Measurements from ENCODE around the gene PSMD6. TPM values are rescaled to one million over a fixed set of nuclear protein-coding genes. Genes with fewer than 3 reads are reported as not detected.

Gene PSMD6
- total RNA-seq, 1 experiment from 2014 or later, result 78.7 TPM

DNA sequence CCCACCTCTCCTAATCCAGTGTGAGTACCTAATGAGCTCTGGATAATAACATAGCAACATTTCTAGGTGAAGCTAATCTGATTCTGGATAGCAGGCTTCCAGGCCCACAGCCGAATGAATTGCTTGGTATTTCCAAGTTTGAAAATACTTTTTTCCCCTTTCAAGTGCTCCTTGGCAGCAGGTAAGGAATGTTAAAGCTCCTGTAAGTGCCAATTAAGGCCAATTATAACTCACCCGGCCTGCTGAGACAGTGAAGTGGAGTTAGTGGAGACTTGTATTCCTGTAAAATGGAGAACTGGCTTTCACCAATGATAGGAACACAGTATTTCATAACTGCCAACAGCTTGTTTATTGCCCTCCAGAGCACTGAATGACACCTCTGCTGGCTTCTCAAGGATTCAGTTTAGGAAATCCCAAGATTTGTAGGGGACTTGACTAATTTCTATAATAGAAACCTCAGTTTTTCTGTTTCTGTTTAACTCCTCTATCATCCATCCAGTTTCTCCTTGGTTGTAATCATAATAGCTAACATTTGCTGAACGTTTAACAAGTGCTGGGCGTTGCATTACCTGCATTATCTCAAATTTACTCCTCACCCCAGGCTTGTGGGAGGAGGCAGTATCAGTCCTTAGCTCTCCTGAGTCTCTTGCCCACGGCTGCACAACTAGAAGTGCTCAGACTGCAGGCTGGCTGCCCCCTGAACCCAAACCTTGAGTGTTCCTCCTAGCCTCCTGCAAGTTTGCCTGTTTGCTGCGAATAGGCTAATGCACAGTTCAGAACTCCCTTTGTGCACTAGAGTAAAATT, 58.4 kb downstream of the PSMD6 start:
- RAD21 ChIA-PET (ENCODE audit: low non-redundant PET in 1 of 2, low total read pairs in 2 of 2, uncharacterized antibody in 2 of 2, unreplicated experiment in 2 of 2), result no interaction called here
- Histone ChIP-seq H3K4me3 (replicated peaks in 1 of 2; ENCODE audit: low read depth in 1 of 2, low read length in 2 of 2) (no peak overlapping the region), H3K4me2 (ENCODE audit: low read length) (no peak overlapping the region), H3K36me3 (ENCODE audit: control insufficient read depth in 1 of 2, insufficient read depth in 2 of 2, low read length in 2 of 2) (no peaks in the 10 kb centered on the region; a peak in 1 of 4 replicates), H3K27me3 (ENCODE audit: insufficient read depth, low read length) (no peaks in the 10 kb centered on the region), H3K9me2 (ENCODE audit: insufficient read depth) (no peaks in the 10 kb centered on the region), H3K9me3 (ENCODE audit: control insufficient read depth in 1 of 2, insufficient read depth in 1 of 2, low read depth in 1 of 2, low read length in 2 of 2) (no peaks in the 10 kb centered on the region), H2AFZ (ENCODE audit: low read depth, low read length, poor library complexity, severe bottlenecking) (no peak overlapping the region), H3K79me2 (ENCODE audit: insufficient read depth, low read length) (peaks cover 52% of the 10 kb centered on the region), H3K9ac (ENCODE audit: low read length) (no peak overlapping the region), H3K27ac (ENCODE audit: low read depth, low read length) (no peak overlapping the region), H3K4me1 (ENCODE audit: control insufficient read depth in 1 of 2, insufficient read depth in 2 of 2, low read length in 2 of 2) (peaks cover 0 to 16% of the 10 kb centered on the region in 2 experiments; a peak in 3 of 4 replicates), H4K20me1 (ENCODE audit: insufficient read depth) (peaks cover 11% of the 10 kb centered on the region; the same call in 1 of the 2 replicates)
- intact Hi-C loops (cut with micrococcal nuclease), result no loop called here
- DNase-seq (ENCODE audit: low read depth, low spot score), result no peak
- BruUV-seq (replicated peaks), result no TSS peak
- ATAC-seq, result no peak
- CTCF ChIA-PET, result no interaction called here
- POLR2A ChIA-PET, result interaction anchor here (1.1 kb wide), 1 partner anchor 16 kb away, joined by 3 read pairs; no protein-coding TSS in a partner anchor
- TF ChIP-seq MAX (IDR thresholded peaks at IDR 0.05) (no peak), POLR2AphosphoS5 (IDR thresholded peaks at IDR 0.05; ENCODE audit: low read depth, low read length) (no peak), ZFX (IDR thresholded peaks at IDR 0.05) (no peak), CEBPB (IDR thresholded peaks at IDR 0.05; ENCODE audit: low read depth) (no peak), SIN3A (IDR thresholded peaks at IDR 0.05; ENCODE audit: low read depth) (no peak), TCF7L2 (IDR thresholded peaks at IDR 0.05; ENCODE audit: borderline replicate concordance, extremely low read depth, insufficient read depth, insufficient read length) (no peak), SP1 (IDR thresholded peaks at IDR 0.05; ENCODE audit: low read depth) (no peak), POLR2A (IDR thresholded peaks at IDR 0.05; ENCODE audit: borderline replicate concordance, extremely low read depth, insufficient read depth, insufficient read length) (no peak), RAD21 (IDR thresholded peaks at IDR 0.05; ENCODE audit: low read depth) (no peak)

DNA sequence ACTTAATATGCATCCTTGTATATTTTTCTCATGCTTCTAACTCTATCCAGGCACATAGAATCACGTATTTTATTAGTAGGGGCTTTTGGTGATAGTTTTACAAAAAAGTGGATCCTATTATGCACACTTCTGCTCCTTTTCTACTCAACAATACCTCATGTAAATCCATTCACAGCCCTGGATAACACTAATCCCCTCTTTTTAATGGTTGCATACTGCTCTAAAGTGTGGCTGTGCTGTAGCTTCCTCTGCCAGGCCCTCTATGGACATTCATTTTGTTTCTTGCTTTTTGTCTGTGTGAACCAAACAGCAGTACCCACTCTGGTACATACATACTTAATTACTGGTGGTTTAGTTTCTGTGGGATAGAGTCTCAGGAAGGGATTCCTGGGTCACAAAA, 59.8 kb downstream of the PSMD6 start:
- H3K79me2 ChIP-seq (ENCODE audit: insufficient read depth, low read length), result peaks cover 47% of the 10 kb centered on the region
- H3K27ac ChIP-seq (ENCODE audit: low read depth, low read length), result no peak overlapping the region
- RAD21 ChIA-PET (ENCODE audit: low non-redundant PET in 1 of 2, low total read pairs in 2 of 2, uncharacterized antibody in 2 of 2, unreplicated experiment in 2 of 2), result no interaction called here
- no TSS peak for BruUV-seq (replicated peaks)
- no peak overlapping the region for H3K4me3 ChIP-seq (replicated peaks in 1 of 2; ENCODE audit: low read depth in 1 of 2, low read length in 2 of 2)
- intact Hi-C loops (cut with micrococcal nuclease), result no loop called here
- H4K20me1 ChIP-seq (ENCODE audit: insufficient read depth), result peaks cover 4% of the 10 kb centered on the region; the same call in 1 of the 2 replicates
- H3K9me2 ChIP-seq (ENCODE audit: insufficient read depth), result no peaks in the 10 kb centered on the region
- H3K9ac ChIP-seq (ENCODE audit: low read length), result no peak overlapping the region
- CTCF ChIA-PET, result no interaction called here
- H3K27me3 ChIP-seq (ENCODE audit: insufficient read depth, low read length), result no peaks in the 10 kb centered on the region
- no peak overlapping the region for H3K4me2 ChIP-seq (ENCODE audit: low read length)
- H2AFZ ChIP-seq (ENCODE audit: low read depth, low read length, poor library complexity, severe bottlenecking), result no peak overlapping the region
- POLR2A ChIA-PET, result no interaction called here
- H3K4me1 ChIP-seq (ENCODE audit: control insufficient read depth in 1 of 2, insufficient read depth in 2 of 2, low read length in 2 of 2), result peaks cover 0 to 12% of the 10 kb centered on the region in 2 experiments; a peak in 3 of 4 replicates
- H3K9me3 ChIP-seq (ENCODE audit: control insufficient read depth in 1 of 2, insufficient read depth in 1 of 2, low read depth in 1 of 2, low read length in 2 of 2), result no peaks in the 10 kb centered on the region
- ATAC-seq, result no peak
- no peak for DNase-seq (ENCODE audit: low read depth, low spot score)
- no peaks in the 10 kb centered on the region; a peak in 1 of 4 replicates for H3K36me3 ChIP-seq (ENCODE audit: control insufficient read depth in 1 of 2, insufficient read depth in 2 of 2, low read length in 2 of 2)
- no peak for TF ChIP-seq EZH2 (IDR thresholded peaks at IDR 0.05)
- TF ChIP-seq CBX3 (IDR thresholded peaks at IDR 0.05; ENCODE audit: low read depth), result no peak
- no peak for TF ChIP-seq POLR2AphosphoS5 (IDR thresholded peaks at IDR 0.05; ENCODE audit: low read depth, low read length)
- TF ChIP-seq SRF (IDR thresholded peaks at IDR 0.05; ENCODE audit: low read depth), result no peak
- TF ChIP-seq MAX (IDR thresholded peaks at IDR 0.05), result no peak
- TF ChIP-seq, protein P1, sequence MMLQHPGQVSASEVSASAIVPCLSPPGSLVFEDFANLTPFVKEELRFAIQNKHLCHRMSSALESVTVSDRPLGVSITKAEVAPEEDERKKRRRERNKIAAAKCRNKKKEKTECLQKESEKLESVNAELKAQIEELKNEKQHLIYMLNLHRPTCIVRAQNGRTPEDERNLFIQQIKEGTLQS (IDR thresholded peaks at IDR 0.05), result no peak
- no peak for TF ChIP-seq YY1 (IDR thresholded peaks at IDR 0.05; ENCODE audit: extremely low read depth, insufficient replicate concordance, low read depth, low read length)
- no peak for TF ChIP-seq JUND (IDR thresholded peaks at IDR 0.05)
- TF ChIP-seq SP1 (IDR thresholded peaks at IDR 0.05; ENCODE audit: low read depth), result no peak
- TF ChIP-seq FOSL1 (IDR thresholded peaks at IDR 0.05; ENCODE audit: low read depth), result no peak
- TF ChIP-seq RAD21 (IDR thresholded peaks at IDR 0.05; ENCODE audit: low read depth), result no peak
- TF ChIP-seq ZFX (IDR thresholded peaks at IDR 0.05), result no peak
- no peak for TF ChIP-seq CTCF (IDR thresholded peaks at IDR 0.05 in 2 of 3, conservative IDR thresholded peaks at IDR 0.05 in 1 of 3; ENCODE audit: borderline replicate concordance in 1 of 3, insufficient read depth in 1 of 3, low read depth in 2 of 3, low read length in 2 of 3)
- TF ChIP-seq TCF7L2 (IDR thresholded peaks at IDR 0.05; ENCODE audit: borderline replicate concordance, extremely low read depth, insufficient read depth, insufficient read length), result no peak
- no peak for TF ChIP-seq CEBPB (IDR thresholded peaks at IDR 0.05; ENCODE audit: low read depth)
- TF ChIP-seq EGR1 (IDR thresholded peaks at IDR 0.05; ENCODE audit: low read depth), result no peak

Measured in HCT116 (cell line).